K562 (cell line): Measurements from ENCODE around the gene GDF2. TPM values are rescaled to one million over a fixed set of nuclear protein-coding genes. Genes with fewer than 3 reads are reported as not detected.

ENCODE experiments used
- KDM5B ChIP-seq: fragments of 200-600 bp; sonication (generic); IDR thresholded peaks from 2 replicates; pipeline ENCODE4 v1.6.1; 2012; ENCODE audit warnings: low read depth, mild to moderate bottlenecking, moderate library complexity, low read length, control low read depth, inconsistent platforms; ENCODE audit not compliant: insufficient replicate concordance
- NR0B1 ChIP-seq: fragments of 450-650 bp; IDR thresholded peaks from one replicate; pipeline ENCODE4 v1.6.1; 2018; ENCODE audit warnings: mild to moderate bottlenecking, moderate library complexity; ENCODE audit not compliant: partially characterized antibody
- SMAD1 ChIP-seq: fragments of 150-350 bp; IDR thresholded peaks from 2 replicates; pipeline ENCODE4 v1.6.1; 2014; ENCODE audit warnings: low read length, low read depth; ENCODE audit not compliant: partially characterized antibody
- ZFX ChIP-seq: sonication (generic); formaldehyde crosslinking; IDR thresholded peaks from 2 replicates; pipeline ENCODE4 v1.8.0; 2022; ENCODE audit warnings: mild to moderate bottlenecking, missing genetic modification reagents, moderate library complexity
- polyA plus RNA-seq, 8 experiments: library from polyadenylated mRNA; depleted of rRNA in 4 of 8; stranded (reverse) in 5 of 8; unstranded in 3 of 8; fragments of >200 nt; fragmentation: Nextera tagmentation in 2 of 8; fragmentation: Illumina TruSeq in 1 of 8; extraction: Ambion mirVana in 2 of 8; extraction: Trizol in 1 of 8; gene quantifications; 2 replicates each; pipeline versions ENCODE4 v1.2.1 to v1.2.3, GENCODE V29; 2011 to 2014; ENCODE audit warnings: inconsistent platforms in 1 of 8, missing spikeins in 1 of 8
- total RNA-seq, 7 experiments: library from RNA; depleted of rRNA in 6 of 7; stranded (reverse); fragments of >200 nt in 6 of 7; fragmentation: Illumina TruSeq in 2 of 7; extraction: Trizol in 2 of 7; gene quantifications; 2 replicates each; pipeline versions ENCODE4 v1.2.1 to v1.2.3, GENCODE V29; 2011 to 2021; ENCODE audit warnings: low replicate concordance in 1 of 7
- TF ChIP-seq, protein P1 (sequence below): fragments of 450-650 bp; IDR thresholded peaks from 2 replicates; pipeline ENCODE4 v1.6.1; 2016; ENCODE audit warnings: borderline replicate concordance
- TF ChIP-seq, protein P2 (sequence below): IDR thresholded peaks from 2 replicates; pipeline ENCODE4 v1.6.1; 2011; ENCODE audit warnings: borderline replicate concordance, low read depth, mild to moderate bottlenecking, moderate library complexity, low read length; ENCODE audit not compliant: insufficient read depth, poor library complexity, severe bottlenecking

The GDF2 gene
- total and polyA plus RNA-seq, 9 of the 15 experiments (the other 6 are each of a cell fraction or from before 2014, with no cell fraction given): 0.08 to 0.58 (median 0.27) TPM; not detected in 2

- TF ChIP-seq, protein P1, sequence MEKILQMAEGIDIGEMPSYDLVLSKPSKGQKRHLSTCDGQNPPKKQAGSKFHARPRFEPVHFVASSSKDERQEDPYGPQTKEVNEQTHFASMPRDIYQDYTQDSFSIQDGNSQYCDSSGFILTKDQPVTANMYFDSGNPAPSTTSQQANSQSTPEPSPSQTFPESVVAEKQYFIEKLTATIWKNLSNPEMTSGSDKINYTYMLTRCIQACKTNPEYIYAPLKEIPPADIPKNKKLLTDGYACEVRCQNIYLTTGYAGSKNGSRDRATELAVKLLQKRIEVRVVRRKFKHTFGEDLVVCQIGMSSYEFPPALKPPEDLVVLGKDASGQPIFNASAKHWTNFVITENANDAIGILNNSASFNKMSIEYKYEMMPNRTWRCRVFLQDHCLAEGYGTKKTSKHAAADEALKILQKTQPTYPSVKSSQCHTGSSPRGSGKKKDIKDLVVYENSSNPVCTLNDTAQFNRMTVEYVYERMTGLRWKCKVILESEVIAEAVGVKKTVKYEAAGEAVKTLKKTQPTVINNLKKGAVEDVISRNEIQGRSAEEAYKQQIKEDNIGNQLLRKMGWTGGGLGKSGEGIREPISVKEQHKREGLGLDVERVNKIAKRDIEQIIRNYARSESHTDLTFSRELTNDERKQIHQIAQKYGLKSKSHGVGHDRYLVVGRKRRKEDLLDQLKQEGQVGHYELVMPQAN: no peak
- no peak for TF ChIP-seq KDM5B
- no peak for TF ChIP-seq ZFX (CRISPR knock-in tag)
- no peak for TF ChIP-seq NR0B1
- TF ChIP-seq, protein P2, sequence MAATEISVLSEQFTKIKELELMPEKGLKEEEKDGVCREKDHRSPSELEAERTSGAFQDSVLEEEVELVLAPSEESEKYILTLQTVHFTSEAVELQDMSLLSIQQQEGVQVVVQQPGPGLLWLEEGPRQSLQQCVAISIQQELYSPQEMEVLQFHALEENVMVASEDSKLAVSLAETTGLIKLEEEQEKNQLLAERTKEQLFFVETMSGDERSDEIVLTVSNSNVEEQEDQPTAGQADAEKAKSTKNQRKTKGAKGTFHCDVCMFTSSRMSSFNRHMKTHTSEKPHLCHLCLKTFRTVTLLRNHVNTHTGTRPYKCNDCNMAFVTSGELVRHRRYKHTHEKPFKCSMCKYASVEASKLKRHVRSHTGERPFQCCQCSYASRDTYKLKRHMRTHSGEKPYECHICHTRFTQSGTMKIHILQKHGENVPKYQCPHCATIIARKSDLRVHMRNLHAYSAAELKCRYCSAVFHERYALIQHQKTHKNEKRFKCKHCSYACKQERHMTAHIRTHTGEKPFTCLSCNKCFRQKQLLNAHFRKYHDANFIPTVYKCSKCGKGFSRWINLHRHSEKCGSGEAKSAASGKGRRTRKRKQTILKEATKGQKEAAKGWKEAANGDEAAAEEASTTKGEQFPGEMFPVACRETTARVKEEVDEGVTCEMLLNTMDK: no peak
- TF ChIP-seq SMAD1: no peak
Observed at GRCh38 chr10:47286116-47286505, 36.1 kb upstream of the GDF2 start (continued).
